Neural crest cell (in vitro differentiated cells): Measurements from ENCODE around the gene PTPN18. TPM values are rescaled to one million over a fixed set of nuclear protein-coding genes. Genes with fewer than 3 reads are reported as not detected.
A peak's percentile ranks its signal among the peaks of the same experiment; 100 is the strongest.

ENCODE experiments used
- DNase-seq: peaks from one replicate; pipeline ENCODE4 v3.0.0; 2021; ENCODE audit warnings: low read depth, mixed read lengths, low spot score
- H3K27ac Mint-ChIP-seq: one replicate; pipeline ENCODE4 v1.8.0; 2021; ENCODE audit warnings: mild to moderate bottlenecking, mixed read lengths; ENCODE audit not compliant: unreplicated experiment
- H3K27me3 Mint-ChIP-seq: 2 replicates; pipeline ENCODE4 v1.8.0; 2021; ENCODE audit warnings: low read depth, mild to moderate bottlenecking, mixed read lengths
- H3K36me3 Mint-ChIP-seq: 2 replicates; pipeline ENCODE4 v1.8.0; 2021; ENCODE audit warnings: low read depth, mild to moderate bottlenecking, mixed read lengths
- H3K4me1 Mint-ChIP-seq: 2 replicates; pipeline ENCODE4 v1.8.0; 2021; ENCODE audit warnings: mixed read lengths
- H3K4me3 Mint-ChIP-seq: one replicate; pipeline ENCODE4 v1.8.0; 2021; ENCODE audit warnings: mild to moderate bottlenecking, mixed read lengths
- H3K9me3 Mint-ChIP-seq: 2 replicates; pipeline ENCODE4 v1.8.0; 2021; ENCODE audit warnings: mixed read lengths
- CTCF ChIP-seq: fragments of 200-600 bp; sonication (generic); conservative IDR thresholded peaks from 2 replicates; pipeline ENCODE4 v1.5.0; 2021; ENCODE audit warnings: antibody characterized with exemption, mild to moderate bottlenecking
- long read RNA-seq: library from polyadenylated mRNA; unstranded; transcript quantifications from one replicate; pipeline ENCODE4 v2.0.0, GENCODE V29; 2020
- total RNA-seq: library from RNA; stranded (reverse); gene quantifications from 2 replicates; pipeline ENCODE4 v1.2.1, GENCODE V29; 2021

The PTPN18 gene
- 30.4 and 31.3 TPM in 2 replicates for total RNA-seq
- long read RNA-seq, partial matches to known transcripts = 0 of 3 reads
- long read RNA-seq, other reads (novel, unspliced or antisense) = 3 of 3 reads

GRCh38 chr2:130355578-130356431 is at the start of gene PTPN18:
PTPN18 (plus strand) TSS chr2:130356056; CDS start chr2:130356108, 52 bp downstream.
- Mint-ChIP-seq H3K9me3 (peaks cover 7% of the 10 kb centered on the region), H3K27me3 (no peaks in the 10 kb centered on the region), H3K4me1 (peaks cover 38% of the 10 kb centered on the region), H3K4me3 (peak within 1 kb of the TSS; percentile 88), H3K36me3 (peaks cover 10% of the 10 kb centered on the region), H3K27ac (peak within 1 kb of the TSS; percentile 75)
- peak; percentile 62 for TF ChIP-seq CTCF
- DNase-seq = peak; percentile 77

GRCh38 chr2:130307850-130308249 is 48.0 kb upstream of the PTPN18 start:
- DNase-seq = no peak
- Mint-ChIP-seq H3K27me3 (peaks cover 26% of the 10 kb centered on the region), H3K36me3 (no peaks in the 10 kb centered on the region), H3K4me1 (no peaks in the 10 kb centered on the region), H3K27ac (no peak overlapping the region), H3K9me3 (no peaks in the 10 kb centered on the region), H3K4me3 (no peak overlapping the region)
- TF ChIP-seq CTCF = no peak

GRCh38 chr2:130310881-130311280 is 45.0 kb upstream of the PTPN18 start:
- no peak for DNase-seq

GRCh38 chr2:130313812-130314334 is 42.0 kb upstream of the PTPN18 start:
- Mint-ChIP-seq H3K4me3 (no peak overlapping the region), H3K27ac (no peak overlapping the region), H3K27me3 (peaks cover 8% of the 10 kb centered on the region), H3K9me3 (no peaks in the 10 kb centered on the region), H3K36me3 (no peaks in the 10 kb centered on the region), H3K4me1 (no peaks in the 10 kb centered on the region)
- no peak for DNase-seq
- no peak for TF ChIP-seq CTCF

More at GRCh38 chr2:130310881-130311280, 45.0 kb upstream of the PTPN18 start:
- Mint-ChIP-seq H3K27me3 (peaks cover 24% of the 10 kb centered on the region), H3K4me1 (no peaks in the 10 kb centered on the region), H3K27ac (no peak overlapping the region), H3K36me3 (no peaks in the 10 kb centered on the region), H3K9me3 (no peaks in the 10 kb centered on the region), H3K4me3 (no peak overlapping the region)
- TF ChIP-seq CTCF = no peak

GRCh38 chr2:130314377-130314776 is 41.5 kb upstream of the PTPN18 start:
- Mint-ChIP-seq H3K9me3 (no peaks in the 10 kb centered on the region), H3K4me1 (no peaks in the 10 kb centered on the region), H3K27ac (no peak overlapping the region), H3K36me3 (no peaks in the 10 kb centered on the region), H3K4me3 (no peak overlapping the region), H3K27me3 (peaks cover 3% of the 10 kb centered on the region)
- no peak for DNase-seq
- TF ChIP-seq CTCF = no peak
